Measurements from ENCODE around the gene PRSS12. TPM values are rescaled to one million over a fixed set of nuclear protein-coding genes. Genes with fewer than 3 reads are reported as not detected.

The PRSS12 gene
- total RNA-seq, 1 experiment from 2014 or later = 14.1 TPM

GRCh38 chr4:118290951-118291350 lies 61.9 kb downstream of the PRSS12 start:
- ATAC-seq = no peak
- TF ChIP-seq TCF7 (CRISPR knock-in tag; IDR thresholded peaks at IDR 0.05; ENCODE audit: low read depth) = no peak
- TF ChIP-seq, protein P1, sequence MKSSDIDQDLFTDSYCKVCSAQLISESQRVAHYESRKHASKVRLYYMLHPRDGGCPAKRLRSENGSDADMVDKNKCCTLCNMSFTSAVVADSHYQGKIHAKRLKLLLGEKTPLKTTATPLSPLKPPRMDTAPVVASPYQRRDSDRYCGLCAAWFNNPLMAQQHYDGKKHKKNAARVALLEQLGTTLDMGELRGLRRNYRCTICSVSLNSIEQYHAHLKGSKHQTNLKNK (CRISPR knock-in tag; IDR thresholded peaks at IDR 0.05) = no peak
- no peak for TF ChIP-seq SP1 (CRISPR knock-in tag; conservative IDR thresholded peaks at IDR 0.05)
- TF ChIP-seq ZBTB21 (CRISPR knock-in tag; IDR thresholded peaks at IDR 0.05; ENCODE audit: borderline replicate concordance) = no peak
- TF ChIP-seq TP53 (CRISPR knock-in tag; IDR thresholded peaks at IDR 0.05) = no peak
- TF ChIP-seq HMGXB4 (CRISPR knock-in tag; IDR thresholded peaks at IDR 0.05) = no peak
- no peaks in the 10 kb centered on the region for H3K4me1 Mint-ChIP-seq
- H3K27ac Mint-ChIP-seq = no peak overlapping the region
- ChIA-PET POLR2A (no interaction called here), CTCF (no interaction called here)
- no peak overlapping the region for H3K4me3 Mint-ChIP-seq
- no peaks in the 10 kb centered on the region for H3K9me3 Mint-ChIP-seq
- no peak for DNase-seq (ENCODE audit: low spot score)
- H3K36me3 Mint-ChIP-seq = no peaks in the 10 kb centered on the region
- H3K27me3 Mint-ChIP-seq (ENCODE audit: low read depth) = no peaks in the 10 kb centered on the region

GRCh38 chr4:118289794-118290193 lies 63.0 kb downstream of the PRSS12 start:
- ChIA-PET CTCF (interaction anchor here (1.0 kb wide), 1 partner anchor 63 kb away, joined by 5 read pairs; the partner anchor contains the start of gene PRSS12), POLR2A (no interaction called here)
- ATAC-seq (no peak), DNase-seq (ENCODE audit: low spot score) (no peak)
- Mint-ChIP-seq H3K4me1 (no peaks in the 10 kb centered on the region), H3K4me3 (no peak overlapping the region), H3K9me3 (no peaks in the 10 kb centered on the region), H3K36me3 (no peaks in the 10 kb centered on the region), H3K27me3 (ENCODE audit: low read depth) (no peaks in the 10 kb centered on the region), H3K27ac (no peak overlapping the region)
- TF ChIP-seq GRHL2 (CRISPR knock-in tag; IDR thresholded peaks at IDR 0.05; ENCODE audit: insufficient replicate concordance, severe bottlenecking) (no peak), MYBL2 (CRISPR knock-in tag; IDR thresholded peaks at IDR 0.05) (no peak), CBFB (CRISPR knock-in tag; IDR thresholded peaks at IDR 0.05; ENCODE audit: low read depth) (no peak), ZNF416 (CRISPR knock-in tag; IDR thresholded peaks at IDR 0.05) (no peak), TEAD1 (CRISPR knock-in tag; IDR thresholded peaks at IDR 0.05) (no peak), PRRX2 (CRISPR knock-in tag; IDR thresholded peaks at IDR 0.05) (no peak), FOXJ3 (CRISPR knock-in tag; IDR thresholded peaks at IDR 0.05; ENCODE audit: borderline replicate concordance) (no peak), ZNF219 (CRISPR knock-in tag; IDR thresholded peaks at IDR 0.05; ENCODE audit: borderline replicate concordance) (no peak), ZBTB43 (CRISPR knock-in tag; IDR thresholded peaks at IDR 0.05) (no peak), SMAD3 (CRISPR knock-in tag; IDR thresholded peaks at IDR 0.05; ENCODE audit: borderline replicate concordance) (no peak), ESRRA (CRISPR knock-in tag; IDR thresholded peaks at IDR 0.05; ENCODE audit: borderline replicate concordance) (no peak)
- TF ChIP-seq, protein P1 (CRISPR knock-in tag; IDR thresholded peaks at IDR 0.05) = no peak
- TF ChIP-seq, protein P2, sequence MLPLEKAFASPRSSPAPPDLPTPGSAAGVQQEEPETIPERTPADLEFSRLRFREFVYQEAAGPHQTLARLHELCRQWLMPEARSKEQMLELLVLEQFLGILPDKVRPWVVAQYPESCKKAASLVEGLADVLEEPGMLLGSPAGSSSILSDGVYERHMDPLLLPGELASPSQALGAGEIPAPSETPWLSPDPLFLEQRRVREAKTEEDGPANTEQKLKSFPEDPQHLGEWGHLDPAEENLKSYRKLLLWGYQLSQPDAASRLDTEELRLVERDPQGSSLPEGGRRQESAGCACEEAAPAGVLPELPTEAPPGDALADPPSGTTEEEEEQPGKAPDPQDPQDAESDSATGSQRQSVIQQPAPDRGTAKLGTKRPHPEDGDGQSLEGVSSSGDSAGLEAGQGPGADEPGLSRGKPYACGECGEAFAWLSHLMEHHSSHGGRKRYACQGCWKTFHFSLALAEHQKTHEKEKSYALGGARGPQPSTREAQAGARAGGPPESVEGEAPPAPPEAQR (CRISPR knock-in tag; IDR thresholded peaks at IDR 0.05) = no peak
- TF ChIP-seq, protein P3, sequence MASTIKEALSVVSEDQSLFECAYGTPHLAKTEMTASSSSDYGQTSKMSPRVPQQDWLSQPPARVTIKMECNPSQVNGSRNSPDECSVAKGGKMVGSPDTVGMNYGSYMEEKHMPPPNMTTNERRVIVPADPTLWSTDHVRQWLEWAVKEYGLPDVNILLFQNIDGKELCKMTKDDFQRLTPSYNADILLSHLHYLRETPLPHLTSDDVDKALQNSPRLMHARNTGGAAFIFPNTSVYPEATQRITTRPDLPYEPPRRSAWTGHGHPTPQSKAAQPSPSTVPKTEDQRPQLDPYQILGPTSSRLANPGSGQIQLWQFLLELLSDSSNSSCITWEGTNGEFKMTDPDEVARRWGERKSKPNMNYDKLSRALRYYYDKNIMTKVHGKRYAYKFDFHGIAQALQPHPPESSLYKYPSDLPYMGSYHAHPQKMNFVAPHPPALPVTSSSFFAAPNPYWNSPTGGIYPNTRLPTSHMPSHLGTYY (CRISPR knock-in tag; IDR thresholded peaks at IDR 0.05) = no peak

All from WTC11 (cell line).